Neuron (in vitro differentiated cells): ENCODE results near the gene RAF1.

Experiments
- H2AFZ ChIP-seq: one replicate; pipeline ENCODE4 v1.6.1; 2013; ENCODE audit warnings: low read depth, mild to moderate bottlenecking, inconsistent platforms, low read length, moderate library complexity
- H3K27me3 ChIP-seq: one replicate; pipeline ENCODE4 v1.6.1; 2013; ENCODE audit warnings: low read length; ENCODE audit not compliant: insufficient read depth
- H3K36me3 ChIP-seq: one replicate; pipeline ENCODE4 v1.6.1; 2013; ENCODE audit warnings: low read length; ENCODE audit not compliant: insufficient read depth
- H3K4me1 ChIP-seq: one replicate; pipeline ENCODE4 v1.6.1; 2013; ENCODE audit warnings: low read length; ENCODE audit not compliant: insufficient read depth
- H3K4me3 ChIP-seq: 2 replicates; pipeline ENCODE4 v1.5.1; 2013; ENCODE audit warnings: mild to moderate bottlenecking, low read length, moderate library complexity
- H3K9me3 ChIP-seq: one replicate; pipeline ENCODE4 v1.6.1; 2013; ENCODE audit warnings: low read length

RAF1 gene

GRCh38 chr3:12622335-12622734, 41.6 kb downstream of the RAF1 start:
- H3K4me3 ChIP-seq: no peak overlapping the region
- no peaks in the 10 kb centered on the region for H3K4me1 ChIP-seq
- H3K9me3 ChIP-seq: no peaks in the 10 kb centered on the region

DNA sequence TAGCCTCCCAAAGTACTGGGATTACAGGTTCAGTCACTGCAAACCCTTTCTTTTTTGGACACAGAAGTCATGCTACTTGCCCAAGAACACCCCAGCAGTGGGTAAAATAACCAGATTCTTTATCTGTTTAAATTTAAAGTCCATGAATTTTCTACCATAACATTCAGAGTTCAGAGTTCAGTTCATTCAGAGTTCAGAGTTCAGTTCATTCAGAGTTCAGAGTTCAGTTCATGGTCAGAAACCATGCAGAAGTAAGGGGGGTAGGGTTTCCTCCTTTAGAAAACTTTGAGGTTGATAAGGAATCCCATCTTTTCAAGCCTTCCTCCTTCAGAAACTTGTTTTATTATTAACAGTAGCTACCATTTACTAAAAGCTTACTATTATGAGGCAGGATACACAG, 43.2 kb downstream of the RAF1 start:
- Histone ChIP-seq H3K4me1 (no peaks in the 10 kb centered on the region), H3K36me3 (peaks cover 32% of the 10 kb centered on the region), H3K4me3 (no peak overlapping the region), H2AFZ (no peak overlapping the region), H3K27me3 (no peaks in the 10 kb centered on the region), H3K9me3 (no peaks in the 10 kb centered on the region)

More at GRCh38 chr3:12622335-12622734, 41.6 kb downstream of the RAF1 start:
- H2AFZ ChIP-seq: no peak overlapping the region
- H3K27me3 ChIP-seq: no peaks in the 10 kb centered on the region
- peaks cover 18% of the 10 kb centered on the region for H3K36me3 ChIP-seq

- H3K27me3 ChIP-seq: no peaks in the 10 kb centered on the region
- no peak overlapping the region for H3K4me3 ChIP-seq
- peaks cover 32% of the 10 kb centered on the region for H3K36me3 ChIP-seq
- H3K9me3 ChIP-seq: no peaks in the 10 kb centered on the region
- H2AFZ ChIP-seq: no peak overlapping the region
- no peaks in the 10 kb centered on the region for H3K4me1 ChIP-seq
Measured at GRCh38 chr3:12620305-12620704, 43.6 kb downstream of the RAF1 start.

- Histone ChIP-seq H3K27me3 (no peaks in the 10 kb centered on the region), H3K9me3 (no peaks in the 10 kb centered on the region), H3K4me3 (no peak overlapping the region), H3K36me3 (peaks cover 39% of the 10 kb centered on the region), H3K4me1 (no peaks in the 10 kb centered on the region), H2AFZ (no peak overlapping the region)
Measured at GRCh38 chr3:12618426-12618825, 45.5 kb downstream of the RAF1 start.

DNA sequence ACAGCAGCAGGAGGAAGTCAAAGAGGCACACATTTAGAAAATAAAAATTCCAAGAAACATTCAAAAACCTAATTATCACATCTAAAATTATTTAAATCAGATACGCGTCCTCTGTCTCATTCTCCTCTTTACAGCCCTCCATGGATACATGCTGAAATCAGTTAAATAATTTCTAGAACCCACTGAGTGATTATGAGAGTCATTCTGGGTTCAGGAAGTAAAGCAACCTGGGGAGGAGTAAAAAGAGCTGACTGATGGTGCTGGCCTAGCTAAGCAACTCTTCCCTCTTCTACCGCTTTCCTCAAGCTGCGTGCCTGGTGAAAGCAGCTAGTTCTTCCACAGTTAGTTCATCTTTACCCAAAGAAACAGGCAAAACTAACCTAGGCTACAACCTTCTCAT, 48.7 kb downstream of the RAF1 start:
- Histone ChIP-seq H3K4me1 (no peaks in the 10 kb centered on the region), H3K9me3 (no peaks in the 10 kb centered on the region), H2AFZ (no peak overlapping the region), H3K27me3 (no peaks in the 10 kb centered on the region), H3K36me3 (peaks cover 54% of the 10 kb centered on the region), H3K4me3 (no peak overlapping the region)

- no peaks in the 10 kb centered on the region for H3K4me1 ChIP-seq
- no peak overlapping the region for H3K4me3 ChIP-seq
- H3K9me3 ChIP-seq: no peaks in the 10 kb centered on the region
- no peaks in the 10 kb centered on the region for H3K27me3 ChIP-seq
- no peak overlapping the region for H2AFZ ChIP-seq
- peaks cover 64% of the 10 kb centered on the region for H3K36me3 ChIP-seq
Measured at GRCh38 chr3:12613250-12613649, 50.7 kb downstream of the RAF1 start.

- Histone ChIP-seq H3K27me3 (no peaks in the 10 kb centered on the region), H3K4me3 (no peak overlapping the region), H3K36me3 (peaks cover 63% of the 10 kb centered on the region), H3K4me1 (no peaks in the 10 kb centered on the region), H2AFZ (no peak overlapping the region), H3K9me3 (no peaks in the 10 kb centered on the region)
Measured at GRCh38 chr3:12612514-12613226, 51.2 kb downstream of the RAF1 start.

- H3K4me1 ChIP-seq: no peaks in the 10 kb centered on the region
- peaks cover 60% of the 10 kb centered on the region for H3K36me3 ChIP-seq
- H3K4me3 ChIP-seq: no peak overlapping the region
- H3K9me3 ChIP-seq: no peaks in the 10 kb centered on the region
- H3K27me3 ChIP-seq: no peaks in the 10 kb centered on the region
- H2AFZ ChIP-seq: no peak overlapping the region
Measured at GRCh38 chr3:12611117-12611516, 52.8 kb downstream of the RAF1 start.

- Histone ChIP-seq H3K9me3 (no peaks in the 10 kb centered on the region), H3K27me3 (no peaks in the 10 kb centered on the region), H3K4me1 (no peaks in the 10 kb centered on the region), H3K4me3 (no peak overlapping the region), H3K36me3 (peaks cover 74% of the 10 kb centered on the region), H2AFZ (no peak overlapping the region)
Measured at GRCh38 chr3:12608376-12608775, 55.5 kb downstream of the RAF1 start.

- no peak overlapping the region for H3K4me3 ChIP-seq
- H3K9me3 ChIP-seq: no peaks in the 10 kb centered on the region
- peaks cover 86% of the 10 kb centered on the region for H3K36me3 ChIP-seq
- no peak overlapping the region for H2AFZ ChIP-seq
- no peaks in the 10 kb centered on the region for H3K4me1 ChIP-seq
- no peaks in the 10 kb centered on the region for H3K27me3 ChIP-seq
Measured at GRCh38 chr3:12603969-12604368, 59.9 kb downstream of the RAF1 start.

DNA sequence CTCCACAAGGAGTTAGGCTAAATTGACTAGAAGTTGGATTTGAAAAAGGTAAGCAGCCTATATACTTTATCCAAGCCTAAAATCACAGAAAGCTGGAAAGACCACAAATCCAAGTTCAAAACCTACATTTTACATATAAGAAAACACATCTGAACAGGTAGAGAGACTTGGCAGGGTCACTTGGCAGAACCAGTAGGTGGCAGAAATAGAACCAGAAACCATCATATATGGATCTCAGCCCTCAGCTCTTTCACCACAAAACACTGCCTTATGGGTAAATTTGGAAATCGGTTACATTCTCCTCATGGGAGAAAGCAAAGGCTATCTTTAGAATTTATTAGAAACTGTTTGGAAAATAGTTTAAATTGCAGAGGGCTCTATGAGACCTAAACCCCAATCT, 62.8 kb downstream of the RAF1 start:
- Histone ChIP-seq H2AFZ (no peak overlapping the region), H3K9me3 (no peaks in the 10 kb centered on the region), H3K4me1 (no peaks in the 10 kb centered on the region), H3K4me3 (no peak overlapping the region), H3K36me3 (peaks cover 88% of the 10 kb centered on the region), H3K27me3 (no peaks in the 10 kb centered on the region)

DNA sequence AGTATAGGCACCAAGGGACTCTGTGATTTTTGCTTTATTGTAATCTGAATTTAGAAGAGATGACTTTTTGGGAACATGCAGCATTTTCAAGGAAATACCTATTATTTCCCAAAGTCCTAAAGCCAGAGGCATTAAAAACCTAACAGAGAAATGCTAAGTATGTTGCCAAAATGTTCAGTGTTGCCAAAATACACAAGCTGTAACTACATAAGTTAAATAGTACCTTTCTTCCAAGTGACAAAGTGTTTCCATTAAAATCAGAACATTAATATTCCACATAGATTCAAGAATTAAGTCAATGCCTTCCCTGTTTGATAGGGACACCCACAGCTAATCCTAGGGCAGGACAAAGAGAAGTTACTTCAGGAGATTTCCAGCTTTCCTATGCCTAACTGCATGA, 65.0 kb downstream of the RAF1 start:
- no peak overlapping the region for H3K4me3 ChIP-seq
- H2AFZ ChIP-seq: no peak overlapping the region
- H3K36me3 ChIP-seq: peaks cover 91% of the 10 kb centered on the region
- H3K27me3 ChIP-seq: no peaks in the 10 kb centered on the region
- H3K4me1 ChIP-seq: no peaks in the 10 kb centered on the region
- H3K9me3 ChIP-seq: no peaks in the 10 kb centered on the region

- no peak overlapping the region for H2AFZ ChIP-seq
- peaks cover 82% of the 10 kb centered on the region for H3K36me3 ChIP-seq
- no peak overlapping the region for H3K4me3 ChIP-seq
- no peaks in the 10 kb centered on the region for H3K4me1 ChIP-seq
- peaks cover 1% of the 10 kb centered on the region for H3K9me3 ChIP-seq
- H3K27me3 ChIP-seq: no peaks in the 10 kb centered on the region
Measured at GRCh38 chr3:12593473-12593872, 70.4 kb downstream of the RAF1 start.
